AG10803 (cell line): ENCODE measurements around the gene FAM174A.
A peak's percentile ranks its signal among the peaks of the same experiment; 100 is the strongest.

Experiments
- DNase-seq: peaks from one replicate; pipeline ENCODE4 v3.0.0; 2010; ENCODE audit warnings: low read depth
- H3K4me3 ChIP-seq: 2 replicates; pipeline ENCODE4 v1.5.1; 2011; ENCODE audit warnings: mild to moderate bottlenecking, low read length, control low read depth
- TF ChIP-seq, protein P1 (sequence below): conservative IDR thresholded peaks from 2 replicates; pipeline ENCODE4 v1.5.1; 2011; ENCODE audit warnings: mild to moderate bottlenecking, low read length, control low read depth, inconsistent platforms

FAM174A gene

DNA sequence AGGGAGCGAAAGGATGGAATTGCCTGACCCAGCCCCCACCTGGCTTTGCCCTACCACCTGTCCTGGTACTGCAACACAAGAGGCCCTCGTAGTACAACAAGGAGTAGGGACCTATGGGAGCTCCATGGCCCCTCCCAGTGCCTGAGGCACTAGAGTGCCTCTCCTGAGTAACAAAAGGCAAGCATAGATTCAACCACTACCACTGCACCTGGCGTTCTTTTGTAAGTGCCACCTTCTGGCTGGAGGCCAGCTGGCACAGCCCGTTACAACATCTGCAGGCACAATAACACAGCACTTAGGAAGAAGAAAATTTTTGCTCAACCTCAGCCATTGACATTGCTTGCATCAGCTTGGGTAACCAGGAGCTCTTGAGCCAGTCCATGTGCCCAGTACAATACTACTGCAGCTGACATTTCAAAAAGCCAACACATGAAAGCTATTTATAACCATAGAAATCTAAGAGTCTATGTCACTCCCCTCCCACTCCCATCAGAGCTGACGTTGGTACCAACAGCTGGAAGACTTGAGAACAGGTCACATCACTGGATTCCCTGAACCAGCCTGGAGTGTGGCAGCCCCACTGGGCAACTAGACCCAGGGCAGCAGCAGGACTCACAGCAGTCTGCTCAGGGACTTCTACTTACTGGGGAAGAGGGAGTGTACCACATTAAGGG is 17.7 kb upstream of the FAM174A start:
- DNase-seq: no peak
- no peak overlapping the region for H3K4me3 ChIP-seq
- TF ChIP-seq, protein P1, sequence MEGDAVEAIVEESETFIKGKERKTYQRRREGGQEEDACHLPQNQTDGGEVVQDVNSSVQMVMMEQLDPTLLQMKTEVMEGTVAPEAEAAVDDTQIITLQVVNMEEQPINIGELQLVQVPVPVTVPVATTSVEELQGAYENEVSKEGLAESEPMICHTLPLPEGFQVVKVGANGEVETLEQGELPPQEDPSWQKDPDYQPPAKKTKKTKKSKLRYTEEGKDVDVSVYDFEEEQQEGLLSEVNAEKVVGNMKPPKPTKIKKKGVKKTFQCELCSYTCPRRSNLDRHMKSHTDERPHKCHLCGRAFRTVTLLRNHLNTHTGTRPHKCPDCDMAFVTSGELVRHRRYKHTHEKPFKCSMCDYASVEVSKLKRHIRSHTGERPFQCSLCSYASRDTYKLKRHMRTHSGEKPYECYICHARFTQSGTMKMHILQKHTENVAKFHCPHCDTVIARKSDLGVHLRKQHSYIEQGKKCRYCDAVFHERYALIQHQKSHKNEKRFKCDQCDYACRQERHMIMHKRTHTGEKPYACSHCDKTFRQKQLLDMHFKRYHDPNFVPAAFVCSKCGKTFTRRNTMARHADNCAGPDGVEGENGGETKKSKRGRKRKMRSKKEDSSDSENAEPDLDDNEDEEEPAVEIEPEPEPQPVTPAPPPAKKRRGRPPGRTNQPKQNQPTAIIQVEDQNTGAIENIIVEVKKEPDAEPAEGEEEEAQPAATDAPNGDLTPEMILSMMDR: no peak

DNA sequence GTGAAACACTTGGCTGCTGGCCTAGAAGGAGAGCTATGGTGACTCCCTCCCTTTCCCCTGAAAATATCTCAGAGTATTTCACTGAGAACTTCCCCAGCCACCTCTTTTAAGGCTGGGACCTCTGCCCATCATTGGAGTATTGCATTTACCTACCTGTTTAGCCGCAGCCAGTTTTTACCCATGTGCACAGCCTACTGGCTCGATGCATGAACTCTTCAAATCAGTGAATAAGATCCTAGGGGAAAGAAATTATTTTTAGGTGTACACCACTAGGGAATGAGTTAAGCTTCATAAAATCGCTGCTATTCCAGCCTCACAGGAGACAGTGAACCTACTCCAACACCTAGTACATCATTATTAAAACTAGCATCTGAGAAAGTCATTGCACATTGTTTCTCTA is 16.8 kb upstream of the FAM174A start:
- H3K4me3 ChIP-seq: no peak overlapping the region
- TF ChIP-seq, protein P1: no peak
- DNase-seq: no peak

DNA sequence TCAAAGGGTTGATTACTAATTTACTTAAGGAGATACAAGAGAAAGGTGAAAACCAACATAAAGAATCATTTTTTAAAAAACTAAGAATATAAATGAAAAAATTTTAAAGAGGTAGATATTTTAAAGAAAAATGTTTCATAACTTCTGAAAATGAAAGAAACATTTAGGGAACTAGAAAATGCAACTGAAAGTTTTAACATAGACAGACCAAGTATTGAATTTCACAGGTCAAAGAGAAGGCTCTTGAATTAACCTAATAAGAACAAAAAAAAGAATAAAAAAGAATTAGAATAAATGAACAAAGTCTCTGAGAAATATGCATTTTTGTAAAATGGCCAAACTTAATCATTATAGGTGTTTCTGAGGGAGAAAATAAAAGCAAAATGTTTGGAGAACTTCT is 16.1 kb upstream of the FAM174A start:
- no peak for DNase-seq
- TF ChIP-seq, protein P1: no peak
- H3K4me3 ChIP-seq: no peak overlapping the region

DNA sequence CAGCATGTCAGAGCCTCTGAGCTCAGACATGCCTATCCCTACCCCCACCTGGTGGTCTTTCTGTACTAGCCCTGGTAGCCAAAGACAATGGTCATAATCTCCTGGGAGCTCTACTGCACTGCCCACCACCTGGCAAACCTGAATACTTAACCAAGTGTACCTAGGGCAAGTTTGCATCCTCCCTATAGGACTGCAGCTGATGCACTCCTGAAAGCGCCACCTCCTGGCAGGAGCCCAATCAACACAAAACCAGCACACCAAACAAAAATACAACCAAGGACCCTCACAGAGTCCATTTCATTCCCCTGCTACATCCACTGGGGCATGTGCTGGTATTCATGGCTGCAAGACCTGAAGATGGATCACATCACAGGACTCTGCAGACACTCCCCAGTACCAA is 14.8 kb upstream of the FAM174A start:
- no peak for DNase-seq
- TF ChIP-seq, protein P1: no peak
- no peak overlapping the region for H3K4me3 ChIP-seq

DNA sequence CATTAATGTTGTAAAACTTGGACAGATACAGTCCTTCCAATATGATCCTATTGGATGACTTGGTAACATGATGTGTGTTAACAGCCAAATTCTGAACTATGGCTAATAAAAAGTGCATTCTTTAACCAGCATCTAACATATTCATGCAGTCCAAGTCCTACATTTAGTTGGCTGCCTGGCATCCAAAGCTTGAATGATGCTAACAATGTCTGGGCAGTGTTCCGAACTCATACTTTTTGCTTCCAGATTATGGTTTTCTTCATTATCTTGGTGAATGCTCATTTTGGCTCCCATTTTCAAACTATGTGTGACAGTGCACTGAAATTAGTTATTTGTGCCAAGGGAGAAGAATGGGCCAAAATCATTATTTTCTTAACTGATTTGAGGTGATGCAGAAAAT is 2.8 kb downstream of the FAM174A start:
- no peak overlapping the region for H3K4me3 ChIP-seq
- TF ChIP-seq, protein P1: no peak

DNA sequence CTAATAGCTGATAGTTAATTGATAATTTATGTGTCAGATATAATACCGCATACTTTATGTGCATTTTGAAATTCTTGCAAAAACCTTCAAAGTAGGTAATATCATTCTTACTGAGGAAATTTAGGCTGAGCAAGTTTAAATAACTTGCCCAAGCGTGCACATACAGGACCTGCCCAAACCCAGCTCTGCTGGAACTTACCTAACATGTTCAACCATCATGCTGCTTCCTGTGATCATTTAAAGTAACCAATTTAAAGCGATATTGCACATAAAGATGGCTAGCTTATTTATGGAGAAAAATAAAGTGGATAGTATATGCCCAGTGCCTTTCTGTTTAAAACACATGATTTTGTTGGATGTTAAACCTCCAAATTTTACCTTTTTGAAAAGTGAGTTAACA is 4.3 kb downstream of the FAM174A start:
- TF ChIP-seq, protein P1: no peak
- no peak for DNase-seq

More for the DNA sequence above, 2.8 kb downstream of the FAM174A start:
- peak; percentile 17 for DNase-seq

DNA sequence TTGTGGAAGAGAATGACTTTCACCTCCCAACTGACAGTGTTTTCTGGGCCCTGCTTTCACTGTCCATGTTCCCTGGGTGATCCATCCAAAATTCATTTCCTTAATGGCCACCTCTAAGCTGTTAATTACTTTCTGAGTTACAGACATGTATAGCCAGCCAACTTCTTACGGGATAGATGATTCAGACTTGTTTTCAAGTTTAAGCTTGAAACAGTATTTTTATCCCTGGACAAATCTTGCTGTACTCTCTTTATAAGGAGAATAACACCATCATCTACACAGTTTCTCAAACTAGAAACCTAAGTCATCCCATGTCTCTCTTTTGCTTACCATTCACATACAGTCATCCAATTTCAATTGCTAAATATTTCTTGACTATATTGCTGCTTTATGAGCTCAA is 6.9 kb downstream of the FAM174A start:
- H3K4me3 ChIP-seq: no peak overlapping the region
- DNase-seq: no peak
- TF ChIP-seq, protein P1: no peak

More for the DNA sequence above, 4.3 kb downstream of the FAM174A start:
- H3K4me3 ChIP-seq: no peak overlapping the region
